ENCODE results near the gene EREG. TPM values are rescaled to one million over a fixed set of nuclear protein-coding genes. Genes with fewer than 3 reads are reported as not detected.
"Not testable (repeated sequence)": the region's sequence is repeated elsewhere in the genome, so short reads cannot be mapped to it uniquely, and the experiment has no call there.

Gene EREG
- under 0.01 TPM for total RNA-seq

- DNase-seq = no peak
Measured at GRCh38 chr4:74364652-74365491, at the start of gene EREG. Gene EREG, plus strand, starts transcription at chr4:74365145. Its CDS starts 164 bp downstream, at chr4:74365309.

- no peak for DNase-seq
Measured at GRCh38 chr4:74315376-74315775, 49.6 kb upstream of the EREG start.

- no peak for DNase-seq
Measured at GRCh38 chr4:74316397-74316796, 48.5 kb upstream of the EREG start.

GRCh38 chr4:74317616-74318246 is 47.2 kb upstream of the EREG start:
- DNase-seq = no peak

GRCh38 chr4:74318276-74318675 is 46.7 kb upstream of the EREG start:
- no peak for DNase-seq

GRCh38 chr4:74319470-74319869 is 45.5 kb upstream of the EREG start:
- no peak for DNase-seq

GRCh38 chr4:74320559-74321118 is 44.3 kb upstream of the EREG start:
- no peak for DNase-seq

GRCh38 chr4:74322301-74322700 is 42.6 kb upstream of the EREG start:
- no peak for DNase-seq

GRCh38 chr4:74323663-74324062 is 41.3 kb upstream of the EREG start:
- DNase-seq = no peak

- DNase-seq = no peak
Measured at GRCh38 chr4:74324262-74324661, 40.7 kb upstream of the EREG start.

GRCh38 chr4:74325886-74326285 is 39.1 kb upstream of the EREG start:
- DNase-seq = no peak

GRCh38 chr4:74327762-74328161 is 37.2 kb upstream of the EREG start:
- DNase-seq = no peak

- no peak for DNase-seq
Measured at GRCh38 chr4:74328501-74328900, 36.4 kb upstream of the EREG start.

- DNase-seq = no peak
Measured at GRCh38 chr4:74329307-74329706, 35.6 kb upstream of the EREG start.

GRCh38 chr4:74330295-74330750 is 34.6 kb upstream of the EREG start:
- DNase-seq = no peak

GRCh38 chr4:74331252-74331651 is 33.7 kb upstream of the EREG start:
- DNase-seq = no peak

- no peak for DNase-seq
Measured at GRCh38 chr4:74331944-74332343, 33.0 kb upstream of the EREG start.

GRCh38 chr4:74334636-74335035 is 30.3 kb upstream of the EREG start:
- DNase-seq = no peak

GRCh38 chr4:74335341-74336021 is 29.5 kb upstream of the EREG start:
- DNase-seq = no peak

- DNase-seq = no peak
Measured at GRCh38 chr4:74338792-74339333, 26.1 kb upstream of the EREG start.

GRCh38 chr4:74339501-74339900 is 25.4 kb upstream of the EREG start:
- DNase-seq = no peak

GRCh38 chr4:74340421-74340820 is 24.5 kb upstream of the EREG start:
- not testable (repeated sequence) for DNase-seq

- DNase-seq = no peak
Measured at GRCh38 chr4:74344031-74344430, 20.9 kb upstream of the EREG start.
